ENCODE measurements around the gene MIX23. TPM values are rescaled to one million over a fixed set of nuclear protein-coding genes. Genes with fewer than 3 reads are reported as not detected.

MIX23 gene
- total RNA-seq, result 24.7 TPM

GRCh38 chr3:122382888-122383666 is at the start of gene MIX23:
Gene MIX23, minus strand, starts transcription at chr3:122383231. Its CDS starts 7 bp downstream, at chr3:122383224.

GRCh38 chr3:122415762-122416654 is 33.0 kb upstream of the MIX23 start, which contains the start of gene WDR5B:
Gene WDR5B, minus strand, starts transcription at chr3:122416062. Its CDS starts 534 bp downstream, at chr3:122415528.

GRCh38 chr3:122383771-122384697 is 1.0 kb upstream of the MIX23 start, which contains the start of gene FAM162A:
Gene FAM162A, plus strand, starts transcription at chr3:122384182. Its CDS starts 84 bp downstream, at chr3:122384266.

GRCh38 chr3:122324871-122325323 is 58.1 kb downstream of the MIX23 start, which contains the start of gene CSTA:
Gene CSTA, plus strand, starts transcription at chr3:122325248. Its CDS starts 45 bp downstream, at chr3:122325293.

Small RNA genes lying within 50 kb of the gene (small RNA-seq; reads per million reads assigned to genes)
- not detected for gene AC083798.1

Other genes with a start within 250 kb of the MIX23 start
- 0.69 TPM for gene CASR, start 199.6 kb downstream of the MIX23 start, total RNA-seq
- 1.4 TPM for gene CSTA, start 58.0 kb downstream of the MIX23 start, total RNA-seq
- 15.9 TPM for gene FAM162A, start 951 bp upstream of the MIX23 start, total RNA-seq
- 6.0 TPM for gene WDR5B, start 32.8 kb upstream of the MIX23 start, total RNA-seq
- 56.1 TPM for gene KPNA1, start 131.7 kb upstream of the MIX23 start, total RNA-seq
- gene PARP9, start 181.1 kb upstream of the MIX23 start, total RNA-seq, result 9.7 TPM
- 6.7 TPM for gene DTX3L, start 181.1 kb upstream of the MIX23 start, total RNA-seq
- under 0.01 TPM for gene PARP15, start 194.4 kb upstream of the MIX23 start, total RNA-seq